HCT116 (cell line): ENCODE results near the gene GUK1. TPM values are rescaled to one million over a fixed set of nuclear protein-coding genes. Genes with fewer than 3 reads are reported as not detected.
A peak's percentile ranks its signal among the peaks of the same experiment; 100 is the strongest.
"Not testable (repeated sequence)": the region's sequence is repeated elsewhere in the genome, so short reads cannot be mapped to it uniquely, and the experiment has no call there.

ENCODE experiments used
- ATAC-seq: fragments of 200-7000 bp; cut with Tn5 transposase; 2 replicates; pipeline ENCODE4 v1.9.1; 2020; ENCODE audit warnings: mild to moderate bottlenecking, moderate library complexity
- BruUV-seq: library from RNA; stranded (reverse); fragments of 400-500 nt; replicated peaks from 2 replicates; lab custom pipeline; 2021; lab: Mats Ljungman, UMichigan
- CTCF ChIA-PET: fragments of 300-600 bp; sonication (Branson Sonifier 250); formaldehyde crosslinking; loops from one replicate; lab custom pipeline; 2021; ENCODE audit warnings: antibody characterized with exemption; lab: Charles Lee
- POLR2A ChIA-PET: fragments of 300-600, 350-600 bp; sonication (Branson Sonifier 250); formaldehyde crosslinking; loops from one replicate; lab custom pipeline; 2021; ENCODE audit warnings: antibody characterized with exemption; lab: Charles Lee
- RAD21 ChIA-PET, 2 experiments: fragments of 300-600 bp; sonication (Branson Sonifier 250); formaldehyde crosslinking; loops; one replicate each; lab custom pipeline; 2023; ENCODE audit warnings: low total read pairs in 2 of 2; ENCODE audit not compliant: uncharacterized antibody in 2 of 2, unreplicated experiment in 2 of 2, low non-redundant PET in 1 of 2; lab: Charles Lee
- DNase-seq: peaks from one replicate; pipeline ENCODE4 v3.0.0-alpha.2; 2010; ENCODE audit warnings: low read depth, low spot score
- H2AFZ ChIP-seq: fragments of 200-600 bp; shearing (Covaris generic), sonication (generic); 2 replicates; pipeline ENCODE4 v1.6.1; 2017; ENCODE audit warnings: low read depth, mixed run types, mixed read lengths, antibody characterized with exemption, low read length; ENCODE audit not compliant: poor library complexity, severe bottlenecking
- H3K27ac ChIP-seq: 2 replicates; pipeline ENCODE4 v1.5.1; 2012; ENCODE audit warnings: low read depth, low read length
- H3K27me3 ChIP-seq: fragments of 200-600 bp; sonication (generic); 2 replicates; pipeline ENCODE4 v1.6.1; 2016; ENCODE audit warnings: mixed run types, low read length, mixed read lengths; ENCODE audit not compliant: insufficient read depth
- H3K36me3 ChIP-seq, 2 experiments: fragments of 200-500 bp in 1 of 2; fragments of 200-600 bp in 1 of 2; sonication (Bioruptor generic) in 1 of 2; sonication (generic) in 1 of 2; 2 replicates each; pipeline versions ENCODE4 v1.5.1 to v1.6.1; 2014 to 2016; ENCODE audit warnings: low read length in 2 of 2, inconsistent platforms in 1 of 2, mixed read lengths in 1 of 2, mixed run types in 1 of 2; ENCODE audit not compliant: insufficient read depth in 2 of 2, control insufficient read depth in 1 of 2
- H3K4me1 ChIP-seq, 2 experiments: fragments of 200-600 bp in 1 of 2; sonication (generic) in 1 of 2; 2 replicates each; pipeline versions ENCODE4 v1.5.1 to v1.6.1; 2012 to 2017; ENCODE audit warnings: low read length in 2 of 2, inconsistent platforms in 1 of 2, mild to moderate bottlenecking in 1 of 2, mixed read lengths in 1 of 2, mixed run types in 1 of 2, moderate library complexity in 1 of 2; ENCODE audit not compliant: insufficient read depth in 2 of 2, control insufficient read depth in 1 of 2
- H3K4me2 ChIP-seq: fragments of 200-600 bp; sonication (generic); 2 replicates; pipeline ENCODE4 v1.6.1; 2017; ENCODE audit warnings: mixed run types, low read length, mixed read lengths
- H3K4me3 ChIP-seq, 2 experiments: fragments of 200-600 bp in 1 of 2; sonication (generic) in 1 of 2; replicated peaks in 1 of 2; 2 replicates each; pipeline ENCODE4 v1.5.1; 2011 to 2016; ENCODE audit warnings: low read length in 2 of 2, control low read depth in 1 of 2, low read depth in 1 of 2, mild to moderate bottlenecking in 1 of 2, mixed read lengths in 1 of 2, mixed run types in 1 of 2
- H3K79me2 ChIP-seq: fragments of 200-600 bp; sonication (generic); 2 replicates; pipeline ENCODE4 v1.6.1; 2017; ENCODE audit warnings: mild to moderate bottlenecking, mixed run types, low read length, moderate library complexity, mixed read lengths; ENCODE audit not compliant: insufficient read depth
- H3K9ac ChIP-seq: fragments of 200-600 bp; sonication (generic); 2 replicates; pipeline ENCODE4 v1.6.1; 2016; ENCODE audit warnings: low read length, mixed read lengths
- H3K9me2 ChIP-seq: fragments of 200-600 bp; sonication (generic), shearing (Covaris generic); 2 replicates; pipeline ENCODE4 v1.6.1; 2017; ENCODE audit warnings: mixed run types, mild to moderate bottlenecking, moderate library complexity; ENCODE audit not compliant: insufficient read depth
- H3K9me3 ChIP-seq, 2 experiments: fragments of 200-500 bp in 1 of 2; fragments of 200-600 bp in 1 of 2; sonication (Bioruptor generic) in 1 of 2; sonication (generic) in 1 of 2; 2 replicates each; pipeline ENCODE4 v1.6.1; 2014 to 2017; ENCODE audit warnings: low read length in 2 of 2, mixed read lengths in 2 of 2, inconsistent platforms in 1 of 2, low read depth in 1 of 2, mild to moderate bottlenecking in 1 of 2, mixed run types in 1 of 2, moderate library complexity in 1 of 2; ENCODE audit not compliant: control insufficient read depth in 1 of 2, insufficient read depth in 1 of 2
- H4K20me1 ChIP-seq: fragments of 200-600 bp; sonication (generic), shearing (Covaris generic); 2 replicates; pipeline ENCODE4 v1.6.1; 2017; ENCODE audit warnings: mixed run types, mild to moderate bottlenecking, moderate library complexity; ENCODE audit not compliant: insufficient read depth
- CBX3 ChIP-seq: IDR thresholded peaks from 2 replicates; pipeline ENCODE4 v1.6.1; 2012; ENCODE audit warnings: low read depth
- EGR1 ChIP-seq: IDR thresholded peaks from 2 replicates; pipeline ENCODE4 v1.6.1; 2012; ENCODE audit warnings: low read depth
- ELF1 ChIP-seq: IDR thresholded peaks from 2 replicates; pipeline ENCODE4 v1.6.1; 2012; ENCODE audit warnings: low read depth, borderline replicate concordance
- EZH2 ChIP-seq: fragments of 200-600 bp; sonication (generic); IDR thresholded peaks from 2 replicates; pipeline ENCODE4 v1.6.1; 2017; ENCODE audit warnings: antibody characterized with exemption, mixed run types
- EZH2phosphoT487 ChIP-seq: fragments of 200-600 bp; IDR thresholded peaks from 2 replicates; pipeline ENCODE4 v1.6.1; 2018; ENCODE audit warnings: antibody characterized with exemption, borderline replicate concordance
- JUND ChIP-seq: IDR thresholded peaks from 2 replicates; pipeline ENCODE4 v1.6.1; 2012
- POLR2A ChIP-seq: IDR thresholded peaks from 2 replicates; pipeline ENCODE4 v1.7.0; 2011; ENCODE audit warnings: borderline replicate concordance; ENCODE audit not compliant: insufficient read depth, insufficient read length; ENCODE audit errors: extremely low read depth
- POLR2AphosphoS5 ChIP-seq: IDR thresholded peaks from 2 replicates; pipeline ENCODE4 v1.6.1; 2011; ENCODE audit warnings: mild to moderate bottlenecking, low read depth, low read length, moderate library complexity
- SIN3A ChIP-seq: IDR thresholded peaks from 2 replicates; pipeline ENCODE4 v1.6.1; 2012; ENCODE audit warnings: low read depth
- intact Hi-C: fragments of 100-400 bp; cut with micrococcal nuclease; formaldehyde crosslinking; loops from 2 replicates; pipeline ENCODE4 v1.10.0; 2022
- total RNA-seq: library from RNA; stranded (reverse); gene quantifications from one replicate; pipeline ENCODE4 v1.2.1, GENCODE V29; 2021; ENCODE audit not compliant: unreplicated experiment
- TF ChIP-seq, protein P1 (sequence below), 3 experiments: fragments of 200-600 bp in 1 of 3; sonication (generic) in 1 of 3; IDR thresholded peaks in 2 of 3; conservative IDR thresholded peaks in 1 of 3; 2 replicates each; pipeline ENCODE4 v1.5.1; 2012 to 2017; ENCODE audit warnings: low read depth in 2 of 3, low read length in 2 of 3, antibody characterized with exemption in 1 of 3, borderline replicate concordance in 1 of 3, control low read depth in 1 of 3, mild to moderate bottlenecking in 1 of 3, mixed read lengths in 1 of 3, mixed run types in 1 of 3, moderate library complexity in 1 of 3; ENCODE audit not compliant: insufficient read depth in 1 of 3
- TF ChIP-seq, protein P2 (sequence below): IDR thresholded peaks from 2 replicates; pipeline ENCODE4 v1.6.1; 2012

The GUK1 gene
- total RNA-seq, 1 experiment from 2014 or later: 145 TPM

- H3K4me2 ChIP-seq: peak overlapping the region; percentile 99
- no peaks in the 10 kb centered on the region for H3K27me3 ChIP-seq
- H3K9me3 ChIP-seq: no peaks in the 10 kb centered on the region
- peak overlapping the region in 1 of 2 experiments; percentile 97; a peak in 1 of 4 replicates for H3K4me3 ChIP-seq
- no peaks in the 10 kb centered on the region for H3K9me2 ChIP-seq
- ChIA-PET POLR2A (no interaction called here), CTCF (interaction anchor here (1.7 kb wide), 1 partner anchor 21 kb away, joined by 6 read pairs; no protein-coding TSS in a partner anchor), RAD21 (no interaction called here)
- ATAC-seq: no peak
- no TSS peak for BruUV-seq
- intact Hi-C loops: no loop called here
- H3K4me1 ChIP-seq: peaks cover 4 to 14% of the 10 kb centered on the region in 2 experiments; a peak in 3 of 4 replicates
- no peak overlapping the region for H2AFZ ChIP-seq
- H4K20me1 ChIP-seq: no peaks in the 10 kb centered on the region
- DNase-seq: no peak
- no peak for TF ChIP-seq EZH2
- TF ChIP-seq, protein P1, sequence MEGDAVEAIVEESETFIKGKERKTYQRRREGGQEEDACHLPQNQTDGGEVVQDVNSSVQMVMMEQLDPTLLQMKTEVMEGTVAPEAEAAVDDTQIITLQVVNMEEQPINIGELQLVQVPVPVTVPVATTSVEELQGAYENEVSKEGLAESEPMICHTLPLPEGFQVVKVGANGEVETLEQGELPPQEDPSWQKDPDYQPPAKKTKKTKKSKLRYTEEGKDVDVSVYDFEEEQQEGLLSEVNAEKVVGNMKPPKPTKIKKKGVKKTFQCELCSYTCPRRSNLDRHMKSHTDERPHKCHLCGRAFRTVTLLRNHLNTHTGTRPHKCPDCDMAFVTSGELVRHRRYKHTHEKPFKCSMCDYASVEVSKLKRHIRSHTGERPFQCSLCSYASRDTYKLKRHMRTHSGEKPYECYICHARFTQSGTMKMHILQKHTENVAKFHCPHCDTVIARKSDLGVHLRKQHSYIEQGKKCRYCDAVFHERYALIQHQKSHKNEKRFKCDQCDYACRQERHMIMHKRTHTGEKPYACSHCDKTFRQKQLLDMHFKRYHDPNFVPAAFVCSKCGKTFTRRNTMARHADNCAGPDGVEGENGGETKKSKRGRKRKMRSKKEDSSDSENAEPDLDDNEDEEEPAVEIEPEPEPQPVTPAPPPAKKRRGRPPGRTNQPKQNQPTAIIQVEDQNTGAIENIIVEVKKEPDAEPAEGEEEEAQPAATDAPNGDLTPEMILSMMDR (IDR thresholded peaks at IDR 0.05 in 2 of 3, conservative IDR thresholded peaks at IDR 0.05 in 1 of 3; ENCODE audit: borderline replicate concordance in 1 of 3, insufficient read depth in 1 of 3, low read depth in 2 of 3, low read length in 2 of 3): no peak
- no peak for TF ChIP-seq EGR1
- no peak for TF ChIP-seq POLR2A
- no peak for TF ChIP-seq CBX3
- no peak for TF ChIP-seq ELF1
- TF ChIP-seq EZH2phosphoT487: no peak
- no peak for TF ChIP-seq JUND
- TF ChIP-seq, protein P2, sequence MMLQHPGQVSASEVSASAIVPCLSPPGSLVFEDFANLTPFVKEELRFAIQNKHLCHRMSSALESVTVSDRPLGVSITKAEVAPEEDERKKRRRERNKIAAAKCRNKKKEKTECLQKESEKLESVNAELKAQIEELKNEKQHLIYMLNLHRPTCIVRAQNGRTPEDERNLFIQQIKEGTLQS: no peak
- no peak for TF ChIP-seq POLR2AphosphoS5
- no peak for TF ChIP-seq SIN3A
- peak overlapping the region; percentile 97; the same call in 1 of the 2 replicates for H3K9ac ChIP-seq
- H3K36me3 ChIP-seq: peaks cover 0 to 14% of the 10 kb centered on the region in 2 experiments; a peak in 1 of 4 replicates
- H3K27ac ChIP-seq: no peak overlapping the region
- H3K79me2 ChIP-seq: peaks cover 25% of the 10 kb centered on the region
Measured at GRCh38 chr1:228110556-228110955, 29.5 kb upstream of the GUK1 start.

- BruUV-seq, H4K20me1 ChIP-seq, H3K36me3 ChIP-seq, RAD21 ChIA-PET, H3K9me2 ChIP-seq, DNase-seq, H3K4me3 ChIP-seq, H3K9me3 ChIP-seq, H2AFZ ChIP-seq, ATAC-seq, H3K4me2 ChIP-seq, H3K27me3 ChIP-seq, H3K9ac ChIP-seq, intact Hi-C loops, CTCF ChIA-PET, POLR2A ChIA-PET, H3K27ac ChIP-seq: not testable (repeated sequence)
- peaks cover 25% of the 10 kb centered on the region for H3K79me2 ChIP-seq
- H3K4me1 ChIP-seq: peaks cover 4 to 14% of the 10 kb centered on the region in 2 experiments; a peak in 3 of 4 replicates
Measured at GRCh38 chr1:228111315-228111714, 28.8 kb upstream of the GUK1 start.
